ENCODE results near the gene SH2D3A.

Gene SH2D3A

DNA sequence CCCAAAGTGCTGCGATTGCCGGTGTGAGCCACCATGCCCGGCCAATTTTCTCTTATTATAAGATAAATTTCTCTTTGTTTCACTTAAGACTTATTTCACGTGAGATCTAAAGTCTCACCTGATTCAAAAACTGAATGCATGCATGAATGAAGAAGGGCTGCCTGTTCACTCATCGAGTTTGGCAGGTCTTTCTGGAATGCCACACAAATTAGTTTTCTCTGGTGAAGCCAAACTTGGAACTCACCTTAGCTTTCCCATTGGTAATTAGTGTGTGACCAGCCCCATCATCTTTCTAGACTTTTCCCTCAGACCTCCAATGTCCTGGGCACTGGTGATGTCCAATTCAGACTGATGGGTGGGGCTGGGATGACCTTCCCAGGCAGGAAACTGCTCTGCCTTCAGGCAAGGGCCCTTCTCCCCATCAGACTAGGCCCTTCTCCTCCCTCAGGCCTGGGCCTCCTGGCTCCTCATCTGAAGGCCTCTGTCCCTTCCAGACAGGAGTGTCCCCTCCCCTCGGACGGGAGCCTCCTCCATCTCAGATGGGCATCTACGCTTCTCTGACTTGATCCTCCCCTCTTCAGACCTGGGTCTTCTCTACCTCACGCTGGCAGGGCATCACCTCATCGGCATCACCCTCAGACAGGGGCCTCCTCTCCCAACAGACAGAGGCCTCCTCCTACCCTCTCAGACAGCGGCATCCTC is 61.2 kb downstream of the SH2D3A start:
- Histone ChIP-seq H3K27ac (no peak overlapping the region), H3K36me3 (replicated peaks) (no peaks in the 10 kb centered on the region), H3K4me3 (ENCODE audit: low read depth, low read length) (no peak overlapping the region), H3K27me3 (replicated peaks) (peaks cover 9% of the 10 kb centered on the region)
- DNase-seq: no peak
- in situ Hi-C loops (cut with HindIII; ENCODE audit: low pct_ligation_motif_present, low sequenced_read_pairs): no loop called here
- TF ChIP-seq CTCF (IDR thresholded peaks at IDR 0.05; ENCODE audit: low read depth, low read length, missing control alignments): no peak
